ENCODE results near the gene NIN. TPM values are rescaled to one million over a fixed set of nuclear protein-coding genes. Genes with fewer than 3 reads are reported as not detected.
A peak's percentile ranks its signal among the peaks of the same experiment; 100 is the strongest.

The NIN gene
- total and polyA plus RNA-seq, 2 donors: 14.7 to 31.3 TPM

DNA sequence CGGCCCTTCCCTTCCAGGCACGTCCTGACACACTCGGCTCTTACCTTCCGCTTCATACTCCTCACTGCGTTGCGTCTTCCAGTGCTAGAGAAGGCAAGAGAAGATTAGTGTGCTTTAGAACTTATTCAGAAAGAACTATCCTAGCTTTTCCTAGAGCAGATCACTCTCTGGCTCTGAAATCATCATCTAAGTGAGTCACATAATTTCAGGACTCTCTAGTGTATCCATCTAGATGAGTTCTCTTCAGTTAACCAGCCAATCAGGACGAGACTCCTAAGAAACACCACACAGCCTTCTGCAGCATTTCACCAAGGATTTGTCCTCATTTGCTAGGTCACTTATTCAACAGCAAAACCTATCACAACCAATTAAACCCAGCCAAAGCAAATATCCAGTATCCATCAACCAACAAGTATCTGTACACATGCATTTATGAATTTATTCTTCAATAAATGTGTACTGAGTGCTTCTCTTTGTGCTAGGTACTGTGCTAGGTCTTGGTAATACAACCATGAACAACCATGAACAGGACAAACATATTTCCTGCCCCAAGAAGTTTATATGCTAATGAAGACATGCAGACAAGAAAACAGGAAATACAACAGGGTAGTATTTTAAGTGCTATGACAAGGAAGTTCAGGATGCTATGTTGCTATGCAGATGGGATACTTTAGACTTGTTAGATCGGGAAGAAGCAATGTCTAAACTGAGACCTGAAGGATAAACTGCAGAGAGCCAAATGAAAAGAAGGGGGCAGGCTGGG is 52.1 kb downstream of the NIN start:
- peaks cover 11 to 28% of the 10 kb centered on the region in 2 donors for H3K36me3 ChIP-seq (ENCODE audit: control insufficient read depth in 2 of 2, insufficient read depth in 2 of 2, low read length in 1 of 2)
- peaks cover 3 to 12% of the 10 kb centered on the region in 2 donors for H3K4me1 ChIP-seq (ENCODE audit: control insufficient read depth in 2 of 2, insufficient read depth in 2 of 2, low read length in 2 of 2)
- H3K27me3 ChIP-seq (ENCODE audit: control insufficient read depth in 2 of 2, insufficient read depth in 1 of 2, low read length in 1 of 2): no peaks in the 10 kb centered on the region
- no peak overlapping the region for H3K4me3 ChIP-seq (ENCODE audit: low read length in 2 of 2)
- H3K9me3 ChIP-seq (ENCODE audit: control insufficient read depth in 2 of 2, insufficient read depth in 1 of 2, low read length in 1 of 2): no peaks in the 10 kb centered on the region
- peak overlapping the region; percentile 15 to 56 for H3K27ac ChIP-seq (ENCODE audit: low read depth in 1 of 2, low read length in 1 of 2)
- no peak for DNase-seq (ENCODE audit: low read depth in 6 of 9, low spot score in 9 of 9)
- WGBS: 95% methylated on average over 8 of the region's 8 CpGs

GRCh38 chr14:50776522-50776921 is 54.4 kb downstream of the NIN start:
- Histone ChIP-seq H3K36me3 (ENCODE audit: control insufficient read depth in 2 of 2, insufficient read depth in 2 of 2, low read length in 1 of 2) (peaks cover 17 to 41% of the 10 kb centered on the region in 2 donors), H3K27ac (ENCODE audit: low read depth in 1 of 2, low read length in 1 of 2) (no peak overlapping the region), H3K4me1 (ENCODE audit: control insufficient read depth in 2 of 2, insufficient read depth in 2 of 2, low read length in 2 of 2) (peaks cover 0 to 6% of the 10 kb centered on the region in 2 donors), H3K9me3 (ENCODE audit: control insufficient read depth in 2 of 2, insufficient read depth in 1 of 2, low read length in 1 of 2) (no peaks in the 10 kb centered on the region), H3K4me3 (ENCODE audit: low read length in 2 of 2) (no peak overlapping the region), H3K27me3 (ENCODE audit: control insufficient read depth in 2 of 2, insufficient read depth in 1 of 2, low read length in 1 of 2) (no peaks in the 10 kb centered on the region)
- no peak for DNase-seq (ENCODE audit: low read depth in 6 of 9, low spot score in 9 of 9)

DNA sequence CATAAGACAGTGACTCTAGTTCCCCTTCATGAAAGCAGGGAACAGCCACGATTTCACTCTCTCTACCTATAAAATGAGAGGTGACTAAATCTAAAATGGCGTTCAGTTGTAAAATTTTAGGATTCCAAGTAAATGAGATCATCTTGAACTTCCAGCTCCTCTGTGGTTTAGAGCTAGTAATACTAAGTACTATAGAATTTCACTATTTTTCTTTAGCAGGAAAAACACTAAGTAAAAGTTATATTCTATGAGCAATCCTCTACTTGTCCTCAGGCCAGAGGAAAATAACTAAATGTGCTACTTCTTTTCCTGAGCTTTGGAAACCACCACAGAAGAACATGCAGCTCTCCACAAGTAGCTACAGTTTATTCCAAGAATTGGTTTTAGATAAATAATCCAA is 55.6 kb downstream of the NIN start:
- Histone ChIP-seq H3K27ac (ENCODE audit: low read depth in 1 of 2, low read length in 1 of 2) (no peak overlapping the region), H3K4me1 (ENCODE audit: control insufficient read depth in 2 of 2, insufficient read depth in 2 of 2, low read length in 2 of 2) (peaks cover 0 to 6% of the 10 kb centered on the region in 2 donors), H3K4me3 (ENCODE audit: low read length in 2 of 2) (no peak overlapping the region), H3K27me3 (ENCODE audit: control insufficient read depth in 2 of 2, insufficient read depth in 1 of 2, low read length in 1 of 2) (no peaks in the 10 kb centered on the region), H3K36me3 (ENCODE audit: control insufficient read depth in 2 of 2, insufficient read depth in 2 of 2, low read length in 1 of 2) (peaks cover 28 to 52% of the 10 kb centered on the region in 2 donors), H3K9me3 (ENCODE audit: control insufficient read depth in 2 of 2, insufficient read depth in 1 of 2, low read length in 1 of 2) (no peaks in the 10 kb centered on the region)
- WGBS: 94% methylated on average over 2 of the region's 2 CpGs
- no peak for DNase-seq (ENCODE audit: low read depth in 6 of 9, low spot score in 9 of 9)

DNA sequence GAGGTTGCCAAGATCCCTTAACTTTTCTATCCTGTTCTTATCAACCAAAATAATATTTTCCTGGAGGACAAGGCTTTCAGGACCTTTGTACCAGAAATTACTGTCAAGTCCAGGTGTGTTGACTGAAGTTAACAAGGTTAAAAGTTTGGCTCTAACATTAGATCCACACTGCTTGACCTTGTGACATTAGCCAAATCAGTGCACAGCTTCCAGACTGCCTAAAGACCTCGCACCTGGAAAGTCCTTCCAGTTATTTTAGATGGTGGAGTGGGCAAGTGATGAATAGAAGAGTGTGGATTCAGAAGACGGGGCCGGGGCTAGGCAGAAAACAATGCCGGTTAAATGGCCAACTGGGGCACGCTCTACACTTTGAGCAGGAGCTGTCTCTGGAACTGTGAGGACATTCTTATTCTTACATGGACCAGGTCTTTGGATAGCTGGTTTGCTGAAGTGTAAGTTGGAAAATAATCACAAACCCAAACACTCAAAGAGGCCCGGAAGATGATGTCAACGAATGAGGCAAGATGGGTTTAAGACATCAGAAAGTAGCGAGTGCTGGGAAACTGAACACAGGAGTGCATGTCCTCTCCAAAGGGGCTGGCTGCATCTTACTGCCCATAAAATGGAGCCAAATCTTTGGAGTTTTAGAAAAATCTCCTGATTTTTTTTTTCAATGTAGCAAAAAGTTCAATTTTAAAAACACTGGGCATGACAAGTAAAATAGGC is 56.3 kb downstream of the NIN start:
- 98% methylated on average over 8 of the region's 8 CpGs for WGBS
- Histone ChIP-seq H3K9me3 (ENCODE audit: control insufficient read depth in 2 of 2, insufficient read depth in 1 of 2, low read length in 1 of 2) (no peaks in the 10 kb centered on the region), H3K27ac (ENCODE audit: low read depth in 1 of 2, low read length in 1 of 2) (no peak overlapping the region), H3K27me3 (ENCODE audit: control insufficient read depth in 2 of 2, insufficient read depth in 1 of 2, low read length in 1 of 2) (no peaks in the 10 kb centered on the region), H3K4me3 (ENCODE audit: low read length in 2 of 2) (no peak overlapping the region), H3K36me3 (ENCODE audit: control insufficient read depth in 2 of 2, insufficient read depth in 2 of 2, low read length in 1 of 2) (peaks cover 34 to 59% of the 10 kb centered on the region in 2 donors), H3K4me1 (ENCODE audit: control insufficient read depth in 2 of 2, insufficient read depth in 2 of 2, low read length in 2 of 2) (peaks cover 0 to 6% of the 10 kb centered on the region in 2 donors)
- DNase-seq (ENCODE audit: low read depth in 6 of 9, low spot score in 9 of 9): no peak

DNA sequence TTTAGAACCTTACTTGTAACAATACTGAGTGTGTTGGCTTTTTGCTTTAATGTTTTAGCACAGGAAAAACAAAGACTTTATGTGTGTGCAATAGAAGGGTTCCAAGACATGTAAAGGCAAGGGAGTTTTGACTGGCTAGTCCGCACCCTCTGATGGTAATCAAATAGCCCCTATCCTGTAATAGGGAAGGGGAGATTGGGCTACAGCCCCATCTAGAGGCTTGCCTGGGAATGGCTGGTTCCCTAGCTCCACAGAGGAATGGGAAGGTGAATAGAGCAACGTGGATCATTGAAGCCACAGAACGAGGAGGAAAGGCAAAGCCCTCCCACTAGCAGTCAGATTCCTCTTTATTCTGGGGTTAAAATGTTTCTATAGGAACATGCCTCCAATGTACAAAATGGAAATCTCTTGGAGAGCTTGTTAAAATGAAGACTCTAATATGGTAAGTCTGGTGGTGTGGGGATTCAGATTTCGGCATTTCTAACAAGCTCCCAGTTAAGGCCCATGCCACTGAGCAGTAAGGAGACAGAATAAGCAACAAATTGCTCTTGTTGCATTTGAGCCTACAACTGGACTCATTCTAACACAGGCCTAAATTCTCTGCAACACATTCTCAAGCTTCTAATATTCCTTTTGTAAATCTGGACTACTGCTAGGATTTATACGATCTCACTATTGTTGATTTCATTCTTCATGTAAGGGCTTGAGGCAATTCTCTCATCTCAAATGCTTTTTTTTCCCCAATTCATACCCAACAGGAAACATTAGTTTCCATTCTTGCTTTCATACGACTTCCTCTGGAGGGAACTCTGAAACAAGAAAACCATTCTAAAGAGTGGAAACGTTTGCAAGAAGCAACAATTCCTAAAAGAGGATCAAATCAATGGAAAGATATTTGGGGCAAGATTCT is 57.1 kb downstream of the NIN start:
- no peak for DNase-seq (ENCODE audit: low read depth in 6 of 9, low spot score in 9 of 9)
- no peak overlapping the region for H3K27ac ChIP-seq (ENCODE audit: low read depth in 1 of 2, low read length in 1 of 2)
- H3K4me1 ChIP-seq (ENCODE audit: control insufficient read depth in 2 of 2, insufficient read depth in 2 of 2, low read length in 2 of 2): peaks cover 0 to 2% of the 10 kb centered on the region in 2 donors
- no peaks in the 10 kb centered on the region for H3K9me3 ChIP-seq (ENCODE audit: control insufficient read depth in 2 of 2, insufficient read depth in 1 of 2, low read length in 1 of 2)
- no peaks in the 10 kb centered on the region for H3K27me3 ChIP-seq (ENCODE audit: control insufficient read depth in 2 of 2, insufficient read depth in 1 of 2, low read length in 1 of 2)
- H3K4me3 ChIP-seq (ENCODE audit: low read length in 2 of 2): no peak overlapping the region
- 79% methylated on average over 7 of the region's 7 CpGs for WGBS
- H3K36me3 ChIP-seq (ENCODE audit: control insufficient read depth in 2 of 2, insufficient read depth in 2 of 2, low read length in 1 of 2): peaks cover 42 to 67% of the 10 kb centered on the region in 2 donors

GRCh38 chr14:50772412-50772811 is 58.5 kb downstream of the NIN start:
- H3K4me1 ChIP-seq (ENCODE audit: control insufficient read depth in 2 of 2, insufficient read depth in 2 of 2, low read length in 2 of 2): no peaks in the 10 kb centered on the region
- no peaks in the 10 kb centered on the region for H3K27me3 ChIP-seq (ENCODE audit: control insufficient read depth in 2 of 2, insufficient read depth in 1 of 2, low read length in 1 of 2)
- H3K27ac ChIP-seq (ENCODE audit: low read depth in 1 of 2, low read length in 1 of 2): no peak overlapping the region
- no peak for DNase-seq (ENCODE audit: low read depth in 6 of 9, low spot score in 9 of 9)
- WGBS: 97% methylated on average over 7 of the region's 7 CpGs
- peaks cover 50 to 76% of the 10 kb centered on the region in 2 donors for H3K36me3 ChIP-seq (ENCODE audit: control insufficient read depth in 2 of 2, insufficient read depth in 2 of 2, low read length in 1 of 2)
- H3K4me3 ChIP-seq (ENCODE audit: low read length in 2 of 2): no peak overlapping the region
- H3K9me3 ChIP-seq (ENCODE audit: control insufficient read depth in 2 of 2, insufficient read depth in 1 of 2, low read length in 1 of 2): no peaks in the 10 kb centered on the region

GRCh38 chr14:50770586-50770985 is 60.4 kb downstream of the NIN start:
- H3K4me3 ChIP-seq (ENCODE audit: low read length in 2 of 2): no peak overlapping the region
- H3K4me1 ChIP-seq (ENCODE audit: control insufficient read depth in 2 of 2, insufficient read depth in 2 of 2, low read length in 2 of 2): no peaks in the 10 kb centered on the region
- 98% methylated on average over 8 of the region's 8 CpGs for WGBS
- peaks cover 48 to 73% of the 10 kb centered on the region in 2 donors for H3K36me3 ChIP-seq (ENCODE audit: control insufficient read depth in 2 of 2, insufficient read depth in 2 of 2, low read length in 1 of 2)
- no peaks in the 10 kb centered on the region for H3K27me3 ChIP-seq (ENCODE audit: control insufficient read depth in 2 of 2, insufficient read depth in 1 of 2, low read length in 1 of 2)
- no peak for DNase-seq (ENCODE audit: low read depth in 6 of 9, low spot score in 9 of 9)
- H3K9me3 ChIP-seq (ENCODE audit: control insufficient read depth in 2 of 2, insufficient read depth in 1 of 2, low read length in 1 of 2): no peaks in the 10 kb centered on the region
- H3K27ac ChIP-seq (ENCODE audit: low read depth in 1 of 2, low read length in 1 of 2): no peak overlapping the region

DNA sequence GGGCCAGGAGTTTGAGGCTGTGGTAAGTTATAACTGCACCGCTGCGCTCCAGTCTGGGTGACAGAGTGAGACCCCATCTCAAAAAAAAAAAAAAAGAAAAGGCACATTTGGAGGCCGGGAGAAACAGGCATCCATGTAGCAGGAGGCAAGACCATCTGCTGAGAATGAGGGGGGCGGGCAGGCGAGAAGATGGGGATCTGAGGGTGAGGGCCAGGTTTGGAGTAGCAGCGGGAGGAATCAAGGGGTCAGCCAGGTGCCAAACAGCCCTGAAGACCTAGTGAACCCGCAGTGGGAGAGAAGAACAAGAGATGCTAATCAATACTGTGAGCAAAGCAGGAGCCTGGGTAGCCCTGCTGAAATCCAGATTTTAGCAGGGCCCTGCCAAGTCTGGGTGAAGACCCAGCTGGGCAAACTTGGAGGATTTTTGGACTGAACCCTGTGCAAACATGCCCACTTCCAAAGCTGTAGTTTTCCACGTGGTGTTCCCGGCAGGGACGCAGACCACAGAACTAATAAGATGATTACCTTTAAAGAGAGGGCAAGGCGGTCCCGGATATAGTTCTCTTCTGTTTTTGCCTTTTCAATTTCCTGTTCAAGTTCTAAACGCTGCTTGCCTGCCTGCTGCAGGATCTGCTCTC is 61.0 kb downstream of the NIN start:
- Histone ChIP-seq H3K27ac (ENCODE audit: low read depth in 1 of 2, low read length in 1 of 2) (no peak overlapping the region), H3K36me3 (ENCODE audit: control insufficient read depth in 2 of 2, insufficient read depth in 2 of 2, low read length in 1 of 2) (peaks cover 49 to 73% of the 10 kb centered on the region in 2 donors), H3K9me3 (ENCODE audit: control insufficient read depth in 2 of 2, insufficient read depth in 1 of 2, low read length in 1 of 2) (no peaks in the 10 kb centered on the region), H3K4me1 (ENCODE audit: control insufficient read depth in 2 of 2, insufficient read depth in 2 of 2, low read length in 2 of 2) (no peaks in the 10 kb centered on the region), H3K27me3 (ENCODE audit: control insufficient read depth in 2 of 2, insufficient read depth in 1 of 2, low read length in 1 of 2) (no peaks in the 10 kb centered on the region), H3K4me3 (ENCODE audit: low read length in 2 of 2) (no peak overlapping the region)
- no peak for DNase-seq (ENCODE audit: low read depth in 6 of 9, low spot score in 9 of 9)
- WGBS: 97% methylated on average over 13 of the region's 13 CpGs
